Measurements from ENCODE around the gene TNNT2. TPM values are rescaled to one million over a fixed set of nuclear protein-coding genes. Genes with fewer than 3 reads are reported as not detected.

The TNNT2 gene
- total RNA-seq, 1 experiment from 2014 or later: not detected

DNA sequence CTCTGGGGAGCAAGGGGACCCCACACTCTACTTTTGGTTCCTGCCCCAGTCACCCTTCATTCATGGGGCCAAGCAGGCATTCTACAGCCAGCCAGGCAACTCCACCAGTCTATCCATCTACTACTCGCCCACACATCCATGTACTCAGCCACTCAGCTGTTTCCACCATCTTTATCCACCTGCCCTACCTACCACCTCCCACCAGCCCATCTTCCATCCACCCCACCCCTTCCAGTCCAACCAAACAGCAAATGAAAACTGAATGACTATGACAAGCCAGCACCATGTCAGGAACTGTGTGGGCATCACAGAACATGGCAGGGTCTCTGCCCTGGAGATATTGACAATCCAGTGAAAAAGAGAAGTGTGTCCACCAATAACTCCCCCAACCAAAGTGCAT is 13.7 kb upstream of the TNNT2 start:
- Histone ChIP-seq H3K4me3 (no peak overlapping the region), H3K9me3 (no peaks in the 10 kb centered on the region), H3K27me3 (no peaks in the 10 kb centered on the region), H3K36me3 (no peaks in the 10 kb centered on the region)
- DNase-seq: no peak

DNA sequence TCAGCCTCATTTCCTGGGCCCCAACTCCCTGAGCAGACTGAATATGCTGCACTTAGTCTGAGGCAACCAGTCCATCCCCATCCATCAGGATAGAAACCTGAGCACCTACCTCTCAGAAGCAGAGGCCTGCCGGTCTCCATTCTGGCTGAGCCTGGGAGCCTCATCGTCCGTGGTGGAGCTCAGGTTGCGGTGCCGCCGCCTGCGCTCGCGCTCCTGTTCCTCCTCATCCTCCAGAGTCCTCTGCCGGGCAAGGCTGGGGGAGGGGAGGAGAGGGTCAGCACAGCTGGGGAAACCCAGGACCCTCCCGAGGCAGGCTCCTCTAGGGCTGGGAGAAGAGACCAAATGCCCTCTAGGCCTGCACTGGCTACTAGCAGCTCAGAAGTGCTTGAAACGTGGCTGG is 11.6 kb upstream of the TNNT2 start:
- no peak for DNase-seq

DNA sequence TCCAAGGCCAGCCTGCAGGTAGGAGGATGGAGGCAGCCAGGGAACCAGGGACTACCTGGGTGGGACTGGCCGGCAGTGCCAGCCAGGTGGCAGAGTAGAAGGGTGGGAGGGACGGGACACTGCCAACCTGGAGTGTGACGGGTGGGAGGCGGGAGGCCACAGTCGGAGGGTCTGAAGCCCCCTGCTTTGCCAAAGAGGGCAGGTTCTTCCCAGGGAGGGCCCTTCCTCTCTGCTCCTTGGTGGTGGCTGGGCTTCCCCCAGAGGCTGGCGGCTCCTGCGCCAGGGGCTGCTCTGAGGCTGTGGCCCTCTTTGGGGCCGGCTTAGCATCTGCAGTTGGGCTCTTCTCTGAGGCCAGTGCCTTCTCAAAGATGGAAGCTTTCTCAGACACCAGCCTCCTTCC is 8.7 kb upstream of the TNNT2 start:
- no peak for DNase-seq
- Histone ChIP-seq H3K36me3 (no peaks in the 10 kb centered on the region), H3K4me3 (no peak overlapping the region), H3K27me3 (no peaks in the 10 kb centered on the region), H3K9me3 (no peaks in the 10 kb centered on the region)

More for the DNA sequence above, 11.6 kb upstream of the TNNT2 start:
- no peaks in the 10 kb centered on the region for H3K36me3 ChIP-seq
- no peaks in the 10 kb centered on the region for H3K9me3 ChIP-seq
- H3K4me3 ChIP-seq: no peak overlapping the region
- no peaks in the 10 kb centered on the region for H3K27me3 ChIP-seq

DNA sequence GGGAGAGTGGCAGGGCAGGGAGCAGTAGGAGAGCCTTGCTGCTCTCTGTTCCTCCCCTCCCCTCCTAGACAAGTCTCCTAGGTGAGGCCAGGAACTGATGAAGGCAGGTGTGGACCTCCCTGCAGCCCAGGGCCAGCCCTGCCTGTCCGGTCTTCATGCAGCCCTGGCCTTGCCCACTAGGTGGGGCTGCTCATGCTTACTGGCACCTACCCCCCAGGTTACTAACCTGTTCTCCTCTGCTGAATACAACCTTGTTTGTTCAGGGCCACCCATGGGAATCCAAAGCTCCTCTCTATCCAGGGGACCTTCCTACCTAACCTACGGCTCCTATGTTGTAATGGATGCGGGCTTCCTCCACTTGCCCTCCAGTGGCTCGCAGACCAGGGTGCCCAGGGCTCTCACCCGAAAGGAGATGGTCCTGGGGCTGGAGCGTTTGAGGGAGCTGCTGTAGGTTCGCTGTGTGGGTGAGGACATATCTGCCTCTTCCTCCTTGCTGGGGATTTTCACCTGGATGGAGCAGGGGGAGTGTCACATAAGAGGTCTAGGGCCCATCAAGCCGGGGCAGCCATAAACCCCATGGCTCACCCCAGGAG is 7.9 kb upstream of the TNNT2 start:
- peak; percentile 59 for DNase-seq
- H3K9me3 ChIP-seq: no peaks in the 10 kb centered on the region
- H3K36me3 ChIP-seq: no peaks in the 10 kb centered on the region
- H3K27me3 ChIP-seq: no peaks in the 10 kb centered on the region
- H3K4me3 ChIP-seq: no peak overlapping the region

DNA sequence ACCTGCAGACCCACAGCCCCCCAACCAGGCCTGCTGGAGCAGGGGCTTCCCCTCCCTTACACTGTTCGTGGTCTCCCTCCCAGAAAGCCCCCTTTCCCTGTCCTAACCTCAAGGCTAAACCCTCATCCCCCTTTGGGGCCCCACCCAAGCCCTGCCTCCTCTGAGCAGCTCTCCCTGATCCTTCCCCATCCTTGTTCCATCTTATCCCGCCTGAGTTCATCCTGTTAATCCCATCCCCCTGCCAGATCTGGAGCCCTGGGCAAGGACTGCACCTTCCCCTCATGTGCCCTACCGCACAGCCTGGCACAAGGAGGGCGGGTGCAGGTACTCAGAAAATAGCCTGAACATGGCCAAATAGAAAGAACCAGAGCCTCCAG is 6.9 kb upstream of the TNNT2 start:
- H3K36me3 ChIP-seq: no peaks in the 10 kb centered on the region
- no peak overlapping the region for H3K4me3 ChIP-seq

DNA sequence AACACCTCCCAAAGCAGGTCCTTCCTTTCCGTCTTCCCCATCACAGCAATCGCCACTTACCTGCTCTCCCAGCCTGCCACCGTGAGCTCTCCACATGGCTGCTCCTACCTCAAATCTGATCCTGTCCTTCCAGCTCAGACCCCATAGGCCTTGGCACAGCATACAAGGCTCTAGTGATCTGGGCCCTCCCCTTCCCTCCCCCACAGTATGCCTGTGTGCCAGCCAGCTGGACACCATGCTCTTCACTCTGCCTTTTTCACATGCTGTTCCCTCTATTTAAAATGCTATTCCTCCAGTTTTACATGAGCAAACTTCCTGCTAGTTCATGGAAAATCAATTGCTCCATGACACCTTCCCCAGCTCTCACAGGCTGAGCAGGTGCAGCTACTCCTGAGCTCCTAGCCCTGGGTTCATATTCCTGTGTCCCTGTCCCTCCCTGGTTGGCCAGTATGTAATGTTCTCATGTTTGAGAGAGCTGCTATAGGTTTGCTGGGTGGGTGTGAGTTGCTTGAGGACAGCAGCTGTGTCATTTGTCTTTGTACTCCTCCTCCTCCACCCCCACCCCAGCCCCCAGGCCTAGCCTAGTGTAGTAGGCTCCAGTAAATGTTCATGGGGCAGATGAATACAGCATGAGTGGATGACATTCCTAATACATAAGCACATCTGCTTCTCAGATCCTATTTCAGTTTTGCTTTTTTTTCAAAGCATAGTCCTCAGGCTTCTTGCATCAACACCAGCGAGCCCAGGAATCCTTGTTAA is 6.3 kb upstream of the TNNT2 start:
- H3K36me3 ChIP-seq: no peaks in the 10 kb centered on the region
- H3K27me3 ChIP-seq: no peaks in the 10 kb centered on the region
- no peak overlapping the region for H3K4me3 ChIP-seq
- no peaks in the 10 kb centered on the region for H3K9me3 ChIP-seq
- DNase-seq: peak; percentile 84

More for the DNA sequence above, 6.9 kb upstream of the TNNT2 start:
- Histone ChIP-seq H3K27me3 (no peaks in the 10 kb centered on the region), H3K9me3 (no peaks in the 10 kb centered on the region)
- DNase-seq: no peak

DNA sequence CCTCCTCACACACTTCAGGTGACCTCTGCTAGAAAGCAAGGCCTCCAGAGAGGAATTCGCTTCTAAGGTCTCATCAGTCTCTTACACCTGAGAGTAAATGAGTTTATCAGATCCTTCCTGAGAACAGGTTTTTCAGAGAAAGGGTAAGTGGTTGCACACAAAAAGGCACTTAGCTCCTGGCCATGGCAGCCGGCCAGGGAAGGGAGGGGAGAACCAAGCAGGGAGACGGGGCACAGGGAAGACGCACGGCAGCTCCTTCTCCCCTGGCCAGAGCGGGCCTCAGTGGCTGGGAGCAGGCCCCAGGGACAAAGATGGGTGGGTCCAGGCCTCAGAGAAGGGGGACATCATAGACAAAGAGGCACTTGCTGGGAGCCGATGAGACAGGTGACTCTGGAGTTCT is 3.6 kb upstream of the TNNT2 start:
- Histone ChIP-seq H3K9me3 (no peaks in the 10 kb centered on the region), H3K27me3 (no peaks in the 10 kb centered on the region), H3K4me3 (no peak overlapping the region), H3K36me3 (no peaks in the 10 kb centered on the region)
- no peak for DNase-seq

DNA sequence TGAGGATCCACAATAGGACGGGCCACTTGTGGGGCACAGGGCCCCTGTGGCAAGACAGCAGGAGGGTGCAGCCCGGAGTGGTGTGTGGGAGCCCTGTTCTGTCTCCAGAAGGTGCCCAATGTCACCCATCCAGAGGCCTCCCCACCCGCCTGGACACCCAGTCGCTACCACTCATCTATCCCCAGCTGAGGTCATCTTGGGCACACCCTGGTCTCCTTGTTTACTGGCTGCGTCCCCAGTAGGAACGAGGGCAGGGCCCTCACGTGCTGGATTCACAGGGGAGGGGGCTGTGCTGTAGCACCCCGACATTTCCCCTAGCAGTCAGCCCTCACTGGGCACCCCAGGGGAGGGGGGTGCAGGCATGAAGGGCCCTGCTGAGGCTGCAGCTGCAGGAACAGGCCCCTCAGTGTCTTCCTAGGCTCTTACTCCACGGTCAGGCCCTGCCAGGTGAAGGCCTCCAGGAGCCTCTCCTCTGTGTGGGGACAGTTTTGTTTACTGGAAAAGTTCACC is 2.3 kb upstream of the TNNT2 start:
- no peak overlapping the region for H3K4me3 ChIP-seq
- no peaks in the 10 kb centered on the region for H3K9me3 ChIP-seq
- H3K36me3 ChIP-seq: no peaks in the 10 kb centered on the region
- H3K27me3 ChIP-seq: peaks cover 7% of the 10 kb centered on the region; the same call in 1 of the 2 replicates
- no peak for DNase-seq

DNA sequence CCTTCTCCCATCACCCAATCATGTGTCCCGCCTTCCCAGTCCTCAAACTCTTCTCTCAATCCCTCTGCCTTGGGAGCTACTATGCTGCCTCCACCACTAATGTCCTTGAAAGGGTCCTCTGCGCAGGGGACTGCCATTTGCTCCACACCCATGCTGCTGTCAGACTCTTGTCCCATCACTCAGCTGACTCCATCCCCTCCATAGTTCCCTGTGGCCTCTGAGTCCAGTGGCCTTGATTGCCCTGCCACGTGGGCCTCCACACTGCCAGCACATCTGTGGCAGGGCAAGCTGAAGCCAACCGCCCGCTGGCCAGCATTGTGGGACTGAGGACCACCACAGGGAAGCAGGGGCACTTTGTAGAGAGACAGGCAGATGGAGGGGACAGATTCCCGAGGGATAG is 1.3 kb upstream of the TNNT2 start:
- no peaks in the 10 kb centered on the region for H3K9me3 ChIP-seq
- no peaks in the 10 kb centered on the region for H3K36me3 ChIP-seq
- DNase-seq: no peak
- H3K27me3 ChIP-seq: peaks cover 15% of the 10 kb centered on the region
- H3K4me3 ChIP-seq: no peak overlapping the region

DNA sequence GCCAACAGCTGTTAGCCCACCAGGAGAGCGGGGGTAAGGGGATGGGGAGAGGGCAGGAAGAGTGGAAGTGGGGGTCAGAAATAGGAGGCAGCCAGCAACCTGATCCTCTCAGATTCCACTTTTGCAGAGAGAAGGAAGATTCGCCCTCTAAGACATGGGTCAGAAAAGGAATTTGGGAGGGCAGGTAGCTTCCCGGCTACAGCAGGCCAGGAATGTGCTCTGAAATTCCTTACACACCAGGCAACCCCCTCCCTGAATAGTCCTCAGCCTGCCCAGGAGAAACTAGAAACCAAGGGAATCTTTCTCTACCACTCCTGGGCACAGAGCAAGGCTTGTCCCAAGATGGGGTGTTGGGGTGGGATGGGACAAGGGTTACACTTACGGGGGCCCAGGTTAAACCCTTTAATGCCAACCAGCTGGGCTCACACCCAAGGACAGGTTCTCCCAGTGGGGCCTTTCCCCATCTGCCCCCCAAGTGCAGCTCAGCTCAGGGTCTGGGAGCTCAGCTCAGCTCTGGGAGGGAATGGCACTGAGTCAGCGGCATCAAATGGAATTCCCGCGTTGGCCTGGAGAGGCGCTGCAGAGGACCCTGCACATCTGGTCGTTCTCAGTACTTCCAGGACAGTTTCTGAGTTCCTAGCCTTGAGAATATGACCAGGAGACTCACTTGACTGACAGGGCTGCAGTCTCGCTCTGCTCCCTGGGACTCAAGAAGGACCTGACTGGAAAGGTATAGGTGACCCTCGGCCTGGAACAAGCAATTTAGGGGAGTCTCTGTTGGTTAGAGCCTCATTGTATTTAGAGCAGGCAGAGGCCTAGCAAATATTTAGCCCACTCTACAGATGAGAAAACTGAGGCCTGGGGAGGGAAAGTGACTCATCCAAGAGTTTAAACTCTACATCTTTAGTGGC is 761 bp downstream of the TNNT2 start:
- DNase-seq: no peak
- peaks cover 34% of the 10 kb centered on the region for H3K27me3 ChIP-seq
- no peak overlapping the region for H3K4me3 ChIP-seq
- H3K36me3 ChIP-seq: no peaks in the 10 kb centered on the region
- no peaks in the 10 kb centered on the region for H3K9me3 ChIP-seq

DNA sequence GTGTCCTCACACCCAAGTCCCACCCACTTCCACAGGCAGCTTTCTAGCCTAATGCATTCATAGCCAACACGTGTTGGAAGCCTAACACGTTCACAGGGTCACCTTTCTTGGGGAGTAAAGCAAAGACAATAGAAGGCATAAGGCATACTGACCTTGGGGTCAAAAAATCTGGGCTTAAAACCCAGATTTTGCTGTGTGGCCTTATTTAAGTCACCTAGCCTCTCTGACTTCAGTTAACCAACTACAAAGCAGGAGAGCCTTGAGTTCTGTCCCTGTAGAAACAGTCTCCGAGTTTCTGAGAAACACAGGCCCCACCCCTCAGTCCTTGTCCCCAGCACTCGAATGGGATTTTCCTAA is 1.4 kb downstream of the TNNT2 start:
- no peak overlapping the region for H3K4me3 ChIP-seq

DNA sequence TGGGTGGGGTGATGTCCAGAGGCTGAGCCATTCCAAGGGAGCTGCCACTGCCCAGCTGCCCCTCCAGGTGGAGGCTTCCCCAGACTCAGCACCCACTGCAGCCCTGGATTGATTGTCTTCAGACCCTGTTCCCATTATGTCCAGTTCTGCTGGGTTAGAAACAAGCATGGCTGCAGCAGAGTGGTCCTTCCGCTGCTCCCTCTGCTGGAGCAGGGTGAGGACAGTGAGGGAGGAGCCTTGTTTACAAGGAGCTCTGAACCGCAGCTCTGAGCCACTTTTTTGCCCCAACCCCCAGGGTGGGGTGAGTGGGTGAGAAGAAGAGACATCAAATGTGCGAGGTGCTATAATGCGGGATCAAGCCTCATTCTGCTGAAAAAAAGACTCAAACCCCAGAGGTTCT is 2.3 kb downstream of the TNNT2 start:
- no peak overlapping the region for H3K4me3 ChIP-seq
- no peak for DNase-seq
- H3K9me3 ChIP-seq: no peaks in the 10 kb centered on the region
- H3K36me3 ChIP-seq: no peaks in the 10 kb centered on the region
- H3K27me3 ChIP-seq: peaks cover 43% of the 10 kb centered on the region

More for the DNA sequence above, 1.4 kb downstream of the TNNT2 start:
- Histone ChIP-seq H3K27me3 (peaks cover 36% of the 10 kb centered on the region), H3K9me3 (no peaks in the 10 kb centered on the region), H3K36me3 (no peaks in the 10 kb centered on the region)
- no peak for DNase-seq

DNA sequence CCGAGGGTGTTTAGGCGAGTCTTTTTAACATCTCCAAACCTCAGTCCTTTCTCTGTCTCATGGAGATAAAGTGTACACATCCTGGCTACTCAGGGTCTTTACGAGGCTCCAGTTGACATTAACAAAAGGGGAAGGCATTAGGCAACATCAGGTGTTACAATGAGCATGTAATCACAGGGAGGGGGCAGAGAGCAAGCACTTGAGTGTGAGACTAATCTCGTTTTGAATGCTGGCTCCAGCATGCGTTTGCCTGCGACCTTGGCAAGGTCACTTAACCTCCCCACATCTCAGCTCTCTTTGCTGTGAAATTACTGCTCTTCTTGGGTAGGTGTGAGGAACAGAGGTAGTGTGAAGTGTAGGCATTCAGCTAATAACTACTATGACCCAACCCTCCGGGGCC is 3.1 kb downstream of the TNNT2 start:
- Histone ChIP-seq H3K4me3 (no peak overlapping the region), H3K36me3 (no peaks in the 10 kb centered on the region), H3K27me3 (peaks cover 46% of the 10 kb centered on the region), H3K9me3 (no peaks in the 10 kb centered on the region)
- DNase-seq: no peak

DNA sequence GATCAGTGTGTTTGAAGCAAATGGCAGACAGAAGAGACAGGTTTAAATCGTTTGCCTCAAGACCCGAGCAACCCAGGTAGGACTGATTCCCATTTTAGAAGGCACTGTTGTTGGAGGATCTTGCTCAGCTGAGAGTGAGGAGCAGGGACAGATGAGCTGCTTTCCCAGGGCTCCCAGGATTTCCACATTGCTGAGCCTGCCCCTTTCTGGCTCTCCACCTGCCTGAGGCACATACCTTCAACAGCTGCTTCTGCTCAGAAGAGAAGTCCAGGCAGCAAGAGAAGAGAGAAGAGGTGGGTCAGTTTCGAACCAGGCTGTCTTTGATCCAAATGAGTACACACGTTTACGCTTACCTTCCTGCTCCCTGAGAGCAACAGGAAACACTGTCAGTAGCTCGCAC is 5.7 kb downstream of the TNNT2 start:
- peaks cover 65% of the 10 kb centered on the region for H3K27me3 ChIP-seq
- H3K36me3 ChIP-seq: no peaks in the 10 kb centered on the region
- DNase-seq: no peak
- H3K4me3 ChIP-seq: no peak overlapping the region
- no peaks in the 10 kb centered on the region for H3K9me3 ChIP-seq

DNA sequence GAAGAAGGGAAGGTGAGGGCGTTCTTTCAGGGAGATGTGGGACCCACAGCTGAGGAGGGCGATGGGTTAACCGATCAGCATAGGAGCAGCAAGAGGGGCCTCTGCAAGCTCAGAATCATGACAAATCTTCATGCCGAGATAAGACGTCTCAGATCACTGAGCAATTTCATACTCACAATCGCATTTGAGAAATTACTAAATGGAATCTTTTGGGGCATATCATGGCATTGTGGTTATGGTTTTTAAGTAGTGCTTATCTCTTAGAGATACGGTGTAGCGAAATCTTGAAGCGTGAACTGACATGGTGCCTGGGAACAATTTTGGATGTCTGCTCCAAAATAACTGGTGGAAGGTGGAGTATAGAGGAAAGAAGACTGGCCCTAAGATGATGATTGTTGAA is 6.2 kb downstream of the TNNT2 start:
- DNase-seq: no peak
- Histone ChIP-seq H3K27me3 (peaks cover 65% of the 10 kb centered on the region), H3K9me3 (no peaks in the 10 kb centered on the region), H3K4me3 (no peak overlapping the region), H3K36me3 (no peaks in the 10 kb centered on the region)

DNA sequence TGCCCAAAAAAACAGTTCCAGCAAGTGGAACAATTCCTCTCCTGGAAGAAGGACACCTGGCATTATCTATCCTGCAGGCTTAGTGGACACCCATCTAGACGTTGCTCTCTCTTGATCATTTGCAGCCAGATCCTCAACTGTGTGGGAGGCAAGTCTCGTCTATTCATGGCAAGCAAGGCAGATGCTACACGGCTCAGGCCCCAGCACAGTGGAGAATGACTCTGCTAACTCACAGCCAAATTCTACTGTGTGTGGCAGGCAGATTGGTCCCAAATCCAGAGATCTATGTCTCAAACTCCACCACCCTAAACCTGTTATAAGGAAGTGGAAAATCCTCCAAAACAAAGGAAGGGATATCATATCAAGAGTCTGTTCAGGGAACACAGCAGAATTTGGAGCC is 7.0 kb downstream of the TNNT2 start:
- Histone ChIP-seq H3K36me3 (no peaks in the 10 kb centered on the region), H3K9me3 (no peaks in the 10 kb centered on the region), H3K27me3 (peaks cover 65% of the 10 kb centered on the region), H3K4me3 (no peak overlapping the region)
- DNase-seq: no peak

DNA sequence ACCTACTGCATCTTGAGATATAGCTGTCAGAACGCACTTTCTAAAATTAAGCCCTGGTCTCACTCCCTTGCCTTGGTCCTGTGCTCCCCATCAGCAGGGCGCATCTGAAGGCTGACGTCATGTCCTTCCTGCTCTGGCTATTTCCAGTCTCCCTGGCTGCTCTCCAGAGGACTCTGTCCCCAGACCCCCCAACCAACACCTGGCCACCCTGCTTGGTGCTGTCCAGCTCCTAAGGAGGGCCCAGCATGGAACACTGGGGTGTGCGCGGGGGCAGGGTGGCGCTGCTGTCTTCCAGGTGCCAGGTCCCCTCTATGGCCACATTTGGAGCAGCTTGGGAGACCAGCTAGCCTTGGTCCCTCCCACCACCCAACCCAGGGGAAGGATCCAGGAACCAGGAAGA is 8.3 kb downstream of the TNNT2 start:
- no peaks in the 10 kb centered on the region for H3K36me3 ChIP-seq
- H3K4me3 ChIP-seq: no peak overlapping the region
- no peak for DNase-seq
- H3K27me3 ChIP-seq: peaks cover 54% of the 10 kb centered on the region
- no peaks in the 10 kb centered on the region for H3K9me3 ChIP-seq
